HL-60/S4 treated with phorbol 12-myristate 13-acetate at 8.2 ng/mL for 4 days and 3 days (cell line): ENCODE measurements around the gene SYT7.

Experiments
- in situ Hi-C: fragments of 300-500 bp; cut with MboI; formaldehyde crosslinking; loops from 2 replicates; pipeline ENCODE4 v1.15.0; 2022; ENCODE audit warnings: low sequenced_read_pairs

The SYT7 gene

GRCh38 chr11:61502522-61502921 is 78.4 kb downstream of the SYT7 start:
- in situ Hi-C loops = no loop called here

GRCh38 chr11:61499816-61500491 is 80.9 kb downstream of the SYT7 start:
- in situ Hi-C loops = no loop called here

GRCh38 chr11:61498767-61499341 is 82.0 kb downstream of the SYT7 start:
- in situ Hi-C loops = no loop called here

- in situ Hi-C loops = no loop called here
Measured at GRCh38 chr11:61497876-61498275, 83.0 kb downstream of the SYT7 start.

GRCh38 chr11:61497473-61497872 is 83.4 kb downstream of the SYT7 start:
- in situ Hi-C loops = no loop called here

- in situ Hi-C loops = no loop called here
Measured at GRCh38 chr11:61496602-61497400, 84.1 kb downstream of the SYT7 start.

GRCh38 chr11:61495801-61496601 is 84.9 kb downstream of the SYT7 start:
- in situ Hi-C loops = no loop called here

- in situ Hi-C loops = no loop called here
Measured at GRCh38 chr11:61494381-61494961, 86.4 kb downstream of the SYT7 start.

- in situ Hi-C loops = no loop called here
Measured at GRCh38 chr11:61491736-61492395, 89.0 kb downstream of the SYT7 start.

- in situ Hi-C loops = no loop called here
Measured at GRCh38 chr11:61489833-61490721, 90.8 kb downstream of the SYT7 start.

- in situ Hi-C loops = no loop called here
Measured at GRCh38 chr11:61488651-61489291, 92.1 kb downstream of the SYT7 start.

GRCh38 chr11:61487342-61488025 is 93.4 kb downstream of the SYT7 start:
- in situ Hi-C loops = no loop called here

- in situ Hi-C loops = no loop called here
Measured at GRCh38 chr11:61486779-61487178, 94.1 kb downstream of the SYT7 start.

- in situ Hi-C loops = no loop called here
Measured at GRCh38 chr11:61486011-61486620, 94.8 kb downstream of the SYT7 start.

- in situ Hi-C loops = no loop called here
Measured at GRCh38 chr11:61485080-61485479, 95.8 kb downstream of the SYT7 start.

- in situ Hi-C loops = no loop called here
Measured at GRCh38 chr11:61484541-61484940, 96.3 kb downstream of the SYT7 start.

- in situ Hi-C loops = no loop called here
Measured at GRCh38 chr11:61482513-61482912, 98.4 kb downstream of the SYT7 start.

- in situ Hi-C loops = no loop called here
Measured at GRCh38 chr11:61481806-61482205, 99.1 kb downstream of the SYT7 start.
